ENCODE results near the gene NUP37. TPM values are rescaled to one million over a fixed set of nuclear protein-coding genes. Genes with fewer than 3 reads are reported as not detected.

The NUP37 gene
- total and polyA plus RNA-seq, 8 donors = 4.9 to 11.9 (median 7.7) TPM

DNA sequence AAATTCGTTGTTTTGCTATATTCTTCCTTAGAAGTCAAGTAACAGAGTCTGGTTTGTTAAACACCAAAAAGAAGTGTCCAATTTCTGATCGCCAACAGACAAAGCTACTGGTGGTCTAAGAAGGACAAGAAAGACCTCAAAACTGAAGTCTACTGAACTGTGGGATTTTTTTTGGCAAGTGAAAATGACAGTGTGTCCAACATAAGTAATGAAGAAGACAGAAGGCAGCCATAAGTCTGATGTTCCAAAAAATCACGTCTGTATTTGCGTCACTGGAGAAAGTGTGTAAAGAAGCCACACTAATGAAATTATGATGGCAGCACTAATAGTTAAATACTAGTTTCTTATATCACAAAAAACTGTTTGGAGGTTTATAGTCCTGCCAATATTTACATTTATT lies 90.8 kb downstream of the NUP37 start:
- no peak for FAIRE-seq
- no peak overlapping the region for H3K4me3 ChIP-seq
- no peaks in the 10 kb centered on the region for H3K4me1 ChIP-seq
- no peak for ATAC-seq
- 80 to 91% methylated on average over 4 of the region's 4 CpGs for WGBS, 2 donors
- no peak for TF ChIP-seq CTCF (IDR thresholded peaks at IDR 0.05)
- no peaks in the 10 kb centered on the region for H3K9me3 ChIP-seq
- DNase-seq = no peak
- intact Hi-C loops (cut with DNase I) = no loop called here
- H3K27me3 ChIP-seq = no peaks in the 10 kb centered on the region
- H3K36me3 ChIP-seq = peaks cover 0 to 3% (median 0%) of the 10 kb centered on the region in 3 donors
- no peak overlapping the region for H3K27ac ChIP-seq

- no peak for TF ChIP-seq CTCF (IDR thresholded peaks at IDR 0.05)
- no peak for DNase-seq
- no peak overlapping the region for H3K27ac ChIP-seq
- no peaks in the 10 kb centered on the region for H3K4me1 ChIP-seq
- no peaks in the 10 kb centered on the region for H3K9me3 ChIP-seq
- no peak overlapping the region for H3K4me3 ChIP-seq
- ATAC-seq = no peak
- no peak for FAIRE-seq
- WGBS, 2 donors = 68 to 71% methylated on average over 1 of the region's 1 CpG
- H3K36me3 ChIP-seq = no peaks in the 10 kb centered on the region
- H3K27me3 ChIP-seq = no peaks in the 10 kb centered on the region
- intact Hi-C loops (cut with DNase I) = no loop called here
These were observed 93.2 kb downstream of the NUP37 start for GRCh38 chr12:102026728-102027127.

DNA sequence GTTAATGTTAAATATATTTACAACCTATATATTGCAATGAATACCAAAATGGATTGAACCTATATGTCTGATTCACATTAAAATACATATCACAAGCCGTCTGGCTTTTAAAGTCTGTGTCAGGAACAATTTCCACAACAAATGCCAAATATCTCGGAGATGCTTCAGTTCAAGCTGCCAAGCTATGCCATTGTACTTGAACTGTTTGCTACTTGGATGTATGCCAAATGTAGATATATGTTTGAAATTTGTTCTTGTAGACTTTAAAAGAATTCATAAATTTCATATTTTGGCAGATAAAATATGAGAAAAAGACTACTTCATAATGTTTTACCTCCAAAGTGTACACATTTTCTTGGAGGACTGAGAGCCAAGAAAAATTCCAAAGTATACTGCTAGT lies 95.1 kb downstream of the NUP37 start:
- intact Hi-C loops (cut with DNase I) = no loop called here
- FAIRE-seq = no peak
- Histone ChIP-seq H3K4me1 (no peaks in the 10 kb centered on the region), H3K4me3 (no peak overlapping the region), H3K27ac (no peak overlapping the region), H3K36me3 (no peaks in the 10 kb centered on the region), H3K9me3 (no peaks in the 10 kb centered on the region), H3K27me3 (no peaks in the 10 kb centered on the region)
- DNase-seq = no peak
- no peak for ATAC-seq
- WGBS, 2 donors = 27 to 31% methylated on average over 2 of the region's 2 CpGs
- no peak for TF ChIP-seq CTCF (IDR thresholded peaks at IDR 0.05)

- Histone ChIP-seq H3K4me1 (no peaks in the 10 kb centered on the region), H3K36me3 (no peaks in the 10 kb centered on the region), H3K9me3 (no peaks in the 10 kb centered on the region), H3K27me3 (no peaks in the 10 kb centered on the region), H3K27ac (no peak overlapping the region), H3K4me3 (no peak overlapping the region)
- ATAC-seq (peak in 1 of 4 donors; percentile 40), DNase-seq (no peak), FAIRE-seq (peak; percentile 5)
- intact Hi-C loops (cut with DNase I) = no loop called here
- TF ChIP-seq CTCF (IDR thresholded peaks at IDR 0.05) = no peak
- 92 to 97% methylated on average over 3 of the region's 3 CpGs for WGBS, 2 donors
These were observed 96.5 kb downstream of the NUP37 start for GRCh38 chr12:102023343-102023930.

Other genes starting within 250 kb of the NUP37 start
- 10 to 100 TPM in 2 of 6 donors, 1 to 10 TPM in 4; 3.1 to 15.0 (median 5.6) TPM for gene DRAM1, start 242.5 kb downstream of the NUP37 start, total RNA-seq
- gene DRAM1, start 242.5 kb downstream of the NUP37 start, polyA plus RNA-seq = 1 to 10 TPM; 3.5 to 7.4 TPM
- gene WASHC3, start 58.1 kb downstream of the NUP37 start, total RNA-seq = 10 to 100 TPM in 5 of 6 donors, 1 to 10 TPM in 1; 5.1 to 15.6 (median 12.8) TPM
- gene WASHC3, start 58.1 kb downstream of the NUP37 start, polyA plus RNA-seq = 10 to 100 TPM; 15.5 to 29.0 TPM
- gene PARPBP, start 69 bp upstream of the NUP37 start, total RNA-seq = under 1 TPM; 0.16 to 0.84 (median 0.58) TPM
- gene PARPBP, start 69 bp upstream of the NUP37 start, polyA plus RNA-seq = under 1 TPM; 0.38 to 0.53 TPM
- not detected for gene PMCH, start 77.7 kb upstream of the NUP37 start, total RNA-seq
- not detected for gene PMCH, start 77.7 kb upstream of the NUP37 start, polyA plus RNA-seq